Panc1 (cell line): ENCODE results near the gene ECI2. TPM values are rescaled to one million over a fixed set of nuclear protein-coding genes. Genes with fewer than 3 reads are reported as not detected.

ENCODE experiments used
- ATAC-seq: fragments of 200-7000 bp; cut with Tn5 transposase; 2 replicates; pipeline ENCODE4 v1.9.1; 2020; ENCODE audit warnings: mild to moderate bottlenecking, moderate library complexity
- BruUV-seq: library from RNA; stranded (reverse); fragments of 400-500 nt; replicated peaks from 2 replicates; lab custom pipeline; 2021; lab: Mats Ljungman, UMichigan
- CTCF ChIA-PET: fragments of 300-600 bp; sonication (Branson Sonifier 250); formaldehyde crosslinking; loops from one replicate; lab custom pipeline; 2022; ENCODE audit warnings: antibody characterized with exemption; lab: Charles Lee
- POLR2A ChIA-PET: fragments of 300-600 bp; sonication (Branson Sonifier 250); formaldehyde crosslinking; loops from one replicate; lab custom pipeline; 2022; ENCODE audit warnings: antibody characterized with exemption; lab: Charles Lee
- DNase-seq: peaks from one replicate; pipeline ENCODE4 v3.0.0-alpha.2; 2010; ENCODE audit warnings: low read depth, low spot score
- H3K27ac ChIP-seq: 2 replicates; pipeline ENCODE4 v1.5.1; 2011; ENCODE audit warnings: mild to moderate bottlenecking, low read length, inconsistent platforms
- H3K27me3 ChIP-seq: fragments of 200-500 bp; sonication (Bioruptor generic); 2 replicates; pipeline ENCODE4 v1.6.0; 2014; ENCODE audit warnings: low read length, inconsistent platforms; ENCODE audit not compliant: control insufficient read depth, insufficient read depth
- H3K36me3 ChIP-seq: fragments of 200-500 bp; sonication (Bioruptor generic); 2 replicates; pipeline ENCODE4 v1.5.1; 2014; ENCODE audit warnings: inconsistent platforms, mild to moderate bottlenecking, low read length, moderate library complexity; ENCODE audit not compliant: control insufficient read depth, insufficient read depth
- H3K4me1 ChIP-seq: 2 replicates; pipeline ENCODE4 v1.5.1; 2011; ENCODE audit warnings: inconsistent platforms, mild to moderate bottlenecking, low read length, moderate library complexity; ENCODE audit not compliant: control insufficient read depth, insufficient read depth
- H3K4me3 ChIP-seq, 2 experiments: 2 replicates each; pipeline ENCODE4 v1.5.1; 2011 to 2012; ENCODE audit warnings: low read depth in 2 of 2, low read length in 2 of 2, mild to moderate bottlenecking in 2 of 2, inconsistent platforms in 1 of 2, moderate library complexity in 1 of 2
- H3K9me3 ChIP-seq: fragments of 200-500 bp; sonication (Bioruptor generic); 2 replicates; pipeline ENCODE4 v1.5.1; 2014; ENCODE audit warnings: low read depth, mild to moderate bottlenecking, inconsistent platforms, low read length, moderate library complexity; ENCODE audit not compliant: control insufficient read depth, insufficient read depth
- CTCF ChIP-seq: fragments of 450-650 bp; IDR thresholded peaks from 2 replicates; pipeline ENCODE4 v1.5.1; 2017; ENCODE audit warnings: mild to moderate bottlenecking
- POLR2AphosphoS5 ChIP-seq: IDR thresholded peaks from 2 replicates; pipeline ENCODE4 v1.6.1; 2012; ENCODE audit warnings: mild to moderate bottlenecking, low read depth, low read length, moderate library complexity
- REST ChIP-seq, 2 experiments: IDR thresholded peaks; 2 replicates each; pipeline ENCODE4 v1.6.1; 2011 to 2012; ENCODE audit warnings: low read depth in 2 of 2, control low read depth in 1 of 2, low read length in 1 of 2, mild to moderate bottlenecking in 1 of 2, moderate library complexity in 1 of 2; ENCODE audit not compliant: insufficient read depth in 1 of 2
- SIN3A ChIP-seq: IDR thresholded peaks from 2 replicates; pipeline ENCODE4 v1.6.1; 2012; ENCODE audit warnings: low read depth, mild to moderate bottlenecking, low read length, moderate library complexity, borderline replicate concordance; ENCODE audit not compliant: insufficient read depth
- TCF7L2 ChIP-seq: IDR thresholded peaks from 2 replicates; pipeline ENCODE4 v1.6.1; 2011; ENCODE audit warnings: mild to moderate bottlenecking, low read depth, low read length, inconsistent platforms
- in situ Hi-C: cut with HindIII; loops from 2 replicates; pipeline ENCODE4 v1.10.0; 2016; ENCODE audit warnings: low sequenced_read_pairs, low pct_unique_long_range_greater_than_20kb
- intact Hi-C: fragments of 100-400 bp; cut with micrococcal nuclease; formaldehyde crosslinking; loops from one replicate; pipeline ENCODE4 v1.10.0; 2022; ENCODE audit not compliant: unreplicated experiment
- total RNA-seq: library from RNA; stranded (reverse); gene quantifications from one replicate; pipeline ENCODE4 v1.2.1, GENCODE V29; 2021; ENCODE audit not compliant: unreplicated experiment

ECI2 gene
- total RNA-seq, 1 experiment from 2014 or later: 34.5 TPM

GRCh38 chr6:4129446-4129845 is 5.9 kb downstream of the ECI2 start:
- no peaks in the 10 kb centered on the region for H3K9me3 ChIP-seq
- H3K27ac ChIP-seq: no peak overlapping the region
- ATAC-seq (no peak), DNase-seq (no peak)
- CTCF ChIA-PET: no interaction called here
- POLR2A ChIA-PET: no interaction called here
- H3K36me3 ChIP-seq: peaks cover 5% of the 10 kb centered on the region
- in situ Hi-C loops (no loop called here), intact Hi-C loops (no loop called here)
- H3K4me3 ChIP-seq: no peak overlapping the region
- no peaks in the 10 kb centered on the region for H3K27me3 ChIP-seq
- no peaks in the 10 kb centered on the region for H3K4me1 ChIP-seq
- BruUV-seq: no TSS peak
- no peak for TF ChIP-seq POLR2AphosphoS5

- Histone ChIP-seq H3K4me1 (no peaks in the 10 kb centered on the region), H3K27ac (no peak overlapping the region), H3K9me3 (no peaks in the 10 kb centered on the region), H3K36me3 (peaks cover 5% of the 10 kb centered on the region), H3K4me3 (no peak overlapping the region), H3K27me3 (no peaks in the 10 kb centered on the region)
- DNase-seq (no peak), ATAC-seq (no peak)
- POLR2A ChIA-PET: no interaction called here
- intact Hi-C loops: no loop called here
- no TSS peak for BruUV-seq
- in situ Hi-C loops: no loop called here
- no peak for TF ChIP-seq SIN3A
- TF ChIP-seq REST (IDR thresholded peaks at IDR 0.05; ENCODE audit: insufficient read depth in 1 of 2, low read depth in 2 of 2, low read length in 1 of 2): no peak
- TF ChIP-seq POLR2AphosphoS5: no peak
- no peak for TF ChIP-seq CTCF
- no peak for TF ChIP-seq TCF7L2
- CTCF ChIA-PET: no interaction called here
Measured at GRCh38 chr6:4128748-4129147, 6.6 kb downstream of the ECI2 start.

- Histone ChIP-seq H3K9me3 (no peaks in the 10 kb centered on the region), H3K36me3 (peaks cover 5% of the 10 kb centered on the region), H3K27ac (no peak overlapping the region), H3K4me1 (no peaks in the 10 kb centered on the region), H3K27me3 (no peaks in the 10 kb centered on the region), H3K4me3 (no peak overlapping the region)
- in situ Hi-C loops: no loop called here
- BruUV-seq: no TSS peak
- DNase-seq: no peak
- CTCF ChIA-PET: no interaction called here
- ATAC-seq: no peak
- POLR2A ChIA-PET: no interaction called here
- intact Hi-C loops: no loop called here
- TF ChIP-seq POLR2AphosphoS5 (no peak), CTCF (no peak), TCF7L2 (no peak), SIN3A (no peak), REST (IDR thresholded peaks at IDR 0.05; ENCODE audit: insufficient read depth in 1 of 2, low read depth in 2 of 2, low read length in 1 of 2) (no peak)
Measured at GRCh38 chr6:4128072-4128471, 7.3 kb downstream of the ECI2 start.
